Neural cell (in vitro differentiated cells): Measurements from ENCODE around the gene GUCD1. TPM values are rescaled to one million over a fixed set of nuclear protein-coding genes. Genes with fewer than 3 reads are reported as not detected.

Experiments
- H2AFZ ChIP-seq: fragments of 200-600, 300-800 bp; sonication (generic), shearing (Covaris generic); 2 replicates; pipeline ENCODE4 v1.6.0; 2014; ENCODE audit warnings: low read depth, mild to moderate bottlenecking, antibody characterized with exemption, low read length, moderate library complexity
- H3F3A ChIP-seq: fragments of 200-600 bp; shearing (Covaris generic); 2 replicates; pipeline ENCODE4 v1.6.1; 2016; ENCODE audit warnings: mild to moderate bottlenecking, moderate library complexity, mixed read lengths, antibody characterized with exemption, low read length; ENCODE audit not compliant: insufficient read depth, poor library complexity, severe bottlenecking
- H3K27ac ChIP-seq: fragments of 200-600, 300-800 bp; sonication (generic), shearing (Covaris generic); 2 replicates; pipeline ENCODE4 v1.5.1; 2014; ENCODE audit warnings: mild to moderate bottlenecking, low read length, moderate library complexity
- H3K27me3 ChIP-seq: fragments of 300-800, 200-600 bp; sonication (generic), shearing (Covaris generic); 2 replicates; pipeline ENCODE4 v1.6.0; 2014; ENCODE audit warnings: mild to moderate bottlenecking, low read depth, low read length, moderate library complexity; ENCODE audit not compliant: insufficient read depth
- H3K36me3 ChIP-seq: fragments of 300-800, 200-600 bp; sonication (generic), shearing (Covaris generic); 2 replicates; pipeline ENCODE4 v1.5.1; 2014; ENCODE audit warnings: mild to moderate bottlenecking, antibody characterized with exemption, low read length, moderate library complexity; ENCODE audit not compliant: insufficient read depth
- H3K4me2 ChIP-seq: fragments of 300-800, 200-600 bp; sonication (generic), shearing (Covaris generic); 2 replicates; pipeline ENCODE4 v1.6.0; 2014; ENCODE audit warnings: mild to moderate bottlenecking, low read length
- H3K4me3 ChIP-seq: fragments of 300-800, 200-600 bp; sonication (generic), shearing (Covaris generic); 2 replicates; pipeline ENCODE4 v1.5.1; 2014; ENCODE audit warnings: mild to moderate bottlenecking, low read length, moderate library complexity
- H3K79me2 ChIP-seq: fragments of 200-600 bp; shearing (Covaris generic); replicated peaks from 2 replicates; pipeline ENCODE4 v1.6.0; 2014; ENCODE audit warnings: mild to moderate bottlenecking, low read length, moderate library complexity; ENCODE audit not compliant: insufficient read depth
- H3K9ac ChIP-seq: fragments of 300-800, 200-600 bp; sonication (generic), shearing (Covaris generic); 2 replicates; pipeline ENCODE4 v1.6.1; 2016; ENCODE audit warnings: mild to moderate bottlenecking, low read length, mixed read lengths
- H3K9me2 ChIP-seq: fragments of 200-600 bp; shearing (Covaris generic); 2 replicates; pipeline ENCODE4 v1.6.1; 2016; ENCODE audit warnings: mild to moderate bottlenecking, low read length, mixed read lengths; ENCODE audit not compliant: insufficient read depth
- H3K9me3 ChIP-seq: fragments of 200-600, 300-800 bp; sonication (generic), shearing (Covaris generic); 2 replicates; pipeline ENCODE4 v1.6.1; 2016; ENCODE audit warnings: mild to moderate bottlenecking, mixed run types, low read length, moderate library complexity, mixed read lengths
- H4K20me1 ChIP-seq: fragments of 200-600 bp; shearing (Covaris generic); 2 replicates; pipeline ENCODE4 v1.6.1; 2016; ENCODE audit warnings: mild to moderate bottlenecking, mixed run types; ENCODE audit not compliant: insufficient read depth
- EP300 ChIP-seq: fragments of 450-650 bp; conservative IDR thresholded peaks from 2 replicates; pipeline ENCODE4 v1.6.1; 2014; ENCODE audit warnings: antibody characterized with exemption, mild to moderate bottlenecking, moderate library complexity; ENCODE audit not compliant: poor library complexity, severe bottlenecking
- EZH2 ChIP-seq: fragments of 200-600, 300-800 bp; shearing (Covaris generic), sonication (generic); IDR thresholded peaks from 2 replicates; pipeline ENCODE4 v1.6.1; 2014; ENCODE audit warnings: antibody characterized with exemption, low read length, borderline replicate concordance, mild to moderate bottlenecking; ENCODE audit not compliant: insufficient read depth, poor library complexity, severe bottlenecking
- MXI1 ChIP-seq: fragments of 450-650 bp; conservative IDR thresholded peaks from 2 replicates; pipeline ENCODE4 v1.6.1; 2014; ENCODE audit warnings: antibody characterized with exemption, mild to moderate bottlenecking; ENCODE audit not compliant: poor library complexity, severe bottlenecking
- POLR2AphosphoS5 ChIP-seq: IDR thresholded peaks from 2 replicates; pipeline ENCODE4 v1.6.1; 2012
- RAD21 ChIP-seq: fragments of 450-650 bp; conservative IDR thresholded peaks from 2 replicates; pipeline ENCODE4 v1.6.1; 2014; ENCODE audit warnings: antibody characterized with exemption, mild to moderate bottlenecking, moderate library complexity
- SMC3 ChIP-seq: fragments of 450-650 bp; conservative IDR thresholded peaks from 2 replicates; pipeline ENCODE4 v1.6.1; 2014; ENCODE audit warnings: antibody characterized with exemption, mild to moderate bottlenecking, moderate library complexity; ENCODE audit not compliant: poor library complexity
- TAF1 ChIP-seq: IDR thresholded peaks from 2 replicates; pipeline ENCODE4 v1.6.1; 2012; ENCODE audit warnings: low read depth
- polyA plus RNA-seq: library from polyadenylated mRNA; depleted of rRNA; stranded (reverse); fragments of >200 nt; gene quantifications from 2 replicates; pipeline ENCODE4 v1.2.3, GENCODE V29; 2014
- TF ChIP-seq, protein P1 (sequence below): IDR thresholded peaks from 2 replicates; pipeline ENCODE4 v1.6.1; 2012; ENCODE audit warnings: borderline replicate concordance
- TF ChIP-seq, protein P2 (sequence below): fragments of 450-650 bp; IDR thresholded peaks from 2 replicates; pipeline ENCODE4 v1.5.1; 2014; ENCODE audit warnings: antibody characterized with exemption, mild to moderate bottlenecking, moderate library complexity; ENCODE audit not compliant: poor library complexity, severe bottlenecking

GUCD1 gene
- polyA plus RNA-seq, 1 donor from 2014 or later, result 32.6 TPM

DNA sequence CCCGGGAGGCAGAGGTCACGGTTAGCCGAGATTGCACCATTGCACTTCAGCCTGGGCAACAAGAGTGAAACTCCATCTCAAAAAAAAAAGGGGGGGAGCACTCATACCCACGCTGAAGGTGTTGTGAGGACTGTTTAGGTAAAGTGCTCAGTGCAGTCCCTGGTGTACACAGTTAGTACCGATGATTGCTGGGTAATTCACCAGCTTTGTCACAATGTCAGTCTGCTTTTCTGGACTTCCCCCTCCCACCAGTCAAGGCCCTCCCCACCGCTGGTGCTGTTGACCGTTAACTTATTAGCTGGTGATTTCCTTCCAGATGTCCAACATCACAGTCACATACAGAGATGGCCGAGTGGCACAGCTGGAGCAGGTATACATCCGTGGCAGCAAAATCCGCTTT, 12.7 kb upstream of the GUCD1 start:
- H3K79me2 ChIP-seq, result peaks cover 22% of the 10 kb centered on the region
- no peak overlapping the region for H2AFZ ChIP-seq
- no peak overlapping the region for H3K4me3 ChIP-seq
- no peaks in the 10 kb centered on the region for H3F3A ChIP-seq
- no peaks in the 10 kb centered on the region for H4K20me1 ChIP-seq
- no peaks in the 10 kb centered on the region for H3K27me3 ChIP-seq
- no peak overlapping the region for H3K4me2 ChIP-seq
- H3K9me2 ChIP-seq, result no peaks in the 10 kb centered on the region
- H3K9ac ChIP-seq, result no peak overlapping the region
- H3K36me3 ChIP-seq, result no peaks in the 10 kb centered on the region
- TF ChIP-seq TAF1, result no peak
- TF ChIP-seq, protein P1, sequence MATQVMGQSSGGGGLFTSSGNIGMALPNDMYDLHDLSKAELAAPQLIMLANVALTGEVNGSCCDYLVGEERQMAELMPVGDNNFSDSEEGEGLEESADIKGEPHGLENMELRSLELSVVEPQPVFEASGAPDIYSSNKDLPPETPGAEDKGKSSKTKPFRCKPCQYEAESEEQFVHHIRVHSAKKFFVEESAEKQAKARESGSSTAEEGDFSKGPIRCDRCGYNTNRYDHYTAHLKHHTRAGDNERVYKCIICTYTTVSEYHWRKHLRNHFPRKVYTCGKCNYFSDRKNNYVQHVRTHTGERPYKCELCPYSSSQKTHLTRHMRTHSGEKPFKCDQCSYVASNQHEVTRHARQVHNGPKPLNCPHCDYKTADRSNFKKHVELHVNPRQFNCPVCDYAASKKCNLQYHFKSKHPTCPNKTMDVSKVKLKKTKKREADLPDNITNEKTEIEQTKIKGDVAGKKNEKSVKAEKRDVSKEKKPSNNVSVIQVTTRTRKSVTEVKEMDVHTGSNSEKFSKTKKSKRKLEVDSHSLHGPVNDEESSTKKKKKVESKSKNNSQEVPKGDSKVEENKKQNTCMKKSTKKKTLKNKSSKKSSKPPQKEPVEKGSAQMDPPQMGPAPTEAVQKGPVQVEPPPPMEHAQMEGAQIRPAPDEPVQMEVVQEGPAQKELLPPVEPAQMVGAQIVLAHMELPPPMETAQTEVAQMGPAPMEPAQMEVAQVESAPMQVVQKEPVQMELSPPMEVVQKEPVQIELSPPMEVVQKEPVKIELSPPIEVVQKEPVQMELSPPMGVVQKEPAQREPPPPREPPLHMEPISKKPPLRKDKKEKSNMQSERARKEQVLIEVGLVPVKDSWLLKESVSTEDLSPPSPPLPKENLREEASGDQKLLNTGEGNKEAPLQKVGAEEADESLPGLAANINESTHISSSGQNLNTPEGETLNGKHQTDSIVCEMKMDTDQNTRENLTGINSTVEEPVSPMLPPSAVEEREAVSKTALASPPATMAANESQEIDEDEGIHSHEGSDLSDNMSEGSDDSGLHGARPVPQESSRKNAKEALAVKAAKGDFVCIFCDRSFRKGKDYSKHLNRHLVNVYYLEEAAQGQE, result no peak
- TF ChIP-seq SMC3, result no peak
- TF ChIP-seq, protein P2, sequence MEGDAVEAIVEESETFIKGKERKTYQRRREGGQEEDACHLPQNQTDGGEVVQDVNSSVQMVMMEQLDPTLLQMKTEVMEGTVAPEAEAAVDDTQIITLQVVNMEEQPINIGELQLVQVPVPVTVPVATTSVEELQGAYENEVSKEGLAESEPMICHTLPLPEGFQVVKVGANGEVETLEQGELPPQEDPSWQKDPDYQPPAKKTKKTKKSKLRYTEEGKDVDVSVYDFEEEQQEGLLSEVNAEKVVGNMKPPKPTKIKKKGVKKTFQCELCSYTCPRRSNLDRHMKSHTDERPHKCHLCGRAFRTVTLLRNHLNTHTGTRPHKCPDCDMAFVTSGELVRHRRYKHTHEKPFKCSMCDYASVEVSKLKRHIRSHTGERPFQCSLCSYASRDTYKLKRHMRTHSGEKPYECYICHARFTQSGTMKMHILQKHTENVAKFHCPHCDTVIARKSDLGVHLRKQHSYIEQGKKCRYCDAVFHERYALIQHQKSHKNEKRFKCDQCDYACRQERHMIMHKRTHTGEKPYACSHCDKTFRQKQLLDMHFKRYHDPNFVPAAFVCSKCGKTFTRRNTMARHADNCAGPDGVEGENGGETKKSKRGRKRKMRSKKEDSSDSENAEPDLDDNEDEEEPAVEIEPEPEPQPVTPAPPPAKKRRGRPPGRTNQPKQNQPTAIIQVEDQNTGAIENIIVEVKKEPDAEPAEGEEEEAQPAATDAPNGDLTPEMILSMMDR, result no peak
- no peak for TF ChIP-seq EP300
- no peak for TF ChIP-seq EZH2
- TF ChIP-seq MXI1, result no peak
- no peak for TF ChIP-seq POLR2AphosphoS5
- TF ChIP-seq RAD21, result no peak
- no peaks in the 10 kb centered on the region for H3K9me3 ChIP-seq
- H3K27ac ChIP-seq, result no peak overlapping the region

DNA sequence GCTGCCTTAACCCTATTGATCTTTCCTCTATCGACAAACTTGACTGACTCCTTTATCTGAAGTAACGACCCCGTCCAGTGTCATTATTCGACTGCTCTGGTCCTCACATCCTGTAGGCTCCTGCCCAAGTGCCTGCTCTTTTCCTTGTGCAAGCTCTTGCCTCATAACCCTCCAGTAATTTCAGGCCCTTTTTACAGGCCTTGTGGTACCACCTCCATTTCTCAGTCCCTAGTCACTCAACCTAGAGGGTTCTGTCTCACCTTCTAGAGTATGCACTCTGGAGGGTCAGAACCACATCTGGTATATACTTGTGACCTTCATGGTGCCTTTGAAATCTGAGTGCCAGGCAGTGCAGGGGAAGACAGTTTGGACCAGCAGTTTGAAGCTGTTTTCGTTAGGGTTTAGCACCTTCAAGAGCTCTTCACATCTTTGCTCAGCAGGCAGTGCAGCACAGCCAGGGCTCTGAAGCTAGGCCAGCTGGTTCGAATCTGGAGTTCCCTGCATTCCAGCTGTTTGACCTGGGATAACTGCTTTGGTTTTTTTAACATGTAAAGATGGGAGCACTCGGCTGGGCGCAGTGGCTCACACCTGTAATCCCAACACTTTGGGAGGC, 12.1 kb upstream of the GUCD1 start:
- Histone ChIP-seq H3K4me3 (no peak overlapping the region), H3K9me2 (no peaks in the 10 kb centered on the region), H3K9me3 (no peaks in the 10 kb centered on the region), H3K4me2 (no peak overlapping the region), H3F3A (no peaks in the 10 kb centered on the region), H3K79me2 (peaks cover 24% of the 10 kb centered on the region), H2AFZ (no peak overlapping the region), H3K27ac (no peak overlapping the region), H4K20me1 (no peaks in the 10 kb centered on the region), H3K27me3 (no peaks in the 10 kb centered on the region), H3K9ac (no peak overlapping the region), H3K36me3 (no peaks in the 10 kb centered on the region)
- TF ChIP-seq EP300, result no peak
- no peak for TF ChIP-seq EZH2
- no peak for TF ChIP-seq MXI1
